Thyroid gland (tissue), 4 donors: ENCODE results near the gene CCDC39. TPM values are rescaled to one million over a fixed set of nuclear protein-coding genes. Genes with fewer than 3 reads are reported as not detected.

Source experiments
- DNase-seq, 2 donors: peaks; one replicate each; pipeline ENCODE4 v3.0.0-alpha.2; 2019
- H3K27ac ChIP-seq, 3 donors: fragments of 200-600 bp; sonication (generic); 1 replicate in 2 of 3; 2 replicates in 1 of 3; pipeline ENCODE4 v1.5.1; 2016 to 2019; ENCODE audit warnings: mild to moderate bottlenecking in 1 of 3, moderate library complexity in 1 of 3
- H3K27me3 ChIP-seq: fragments of 200-600 bp; sonication (generic); one replicate; pipeline ENCODE4 v1.5.1; 2019
- H3K36me3 ChIP-seq, 2 donors: fragments of 200-600 bp; sonication (generic); one replicate each; pipeline ENCODE4 v1.5.1; 2016 to 2019
- H3K4me1 ChIP-seq, 2 donors: fragments of 200-600 bp; sonication (generic); one replicate each; pipeline ENCODE4 v1.5.1; 2017 to 2019
- H3K4me3 ChIP-seq, 3 donors: fragments of 200-600 bp; sonication (generic); replicated peaks in 1 of 3; 1 replicate in 2 of 3; 2 replicates in 1 of 3; pipeline ENCODE4 v1.5.1; 2016; ENCODE audit warnings: mild to moderate bottlenecking in 1 of 3
- H3K9me3 ChIP-seq: fragments of 200-600 bp; sonication (generic); one replicate; pipeline ENCODE4 v1.5.1; 2017
- CTCF ChIP-seq, 6 experiments: fragments of 200-600 bp in 3 of 6; fragments of 450-650 bp in 3 of 6; sonication (generic) in 3 of 6; IDR thresholded peaks; one replicate each; pipeline ENCODE4 v1.5.1; 2016 to 2019; ENCODE audit warnings: antibody characterized with exemption in 6 of 6, mild to moderate bottlenecking in 2 of 6, inconsistent platforms in 1 of 6, moderate library complexity in 1 of 6
- POLR2A ChIP-seq, 2 donors: fragments of 450-650 bp; IDR thresholded peaks; one replicate each; pipeline ENCODE4 v1.6.1; 2017; ENCODE audit warnings: antibody characterized with exemption in 2 of 2, mild to moderate bottlenecking in 2 of 2, moderate library complexity in 1 of 2
- WGBS, 2 donors: methylation state at CpG; one replicate each; pipeline ENCODE4 v1.1.5; 2017; 5-methylcytosine and 5-hydroxymethylcytosine counted together
- intact Hi-C: fragments of 100-400 bp; cut with DNase I; formaldehyde crosslinking; loops from one replicate; pipeline ENCODE4 v1.15.1; 2023
- total RNA-seq, 4 donors: library from RNA; depleted of rRNA; stranded (reverse); fragments of >200 nt; gene quantifications; one replicate each; pipeline ENCODE4 v1.2.3, GENCODE V29; 2016

CCDC39 gene
- total RNA-seq, 4 donors from 2014 or later = 0.27 TPM; not detected in 3

DNA sequence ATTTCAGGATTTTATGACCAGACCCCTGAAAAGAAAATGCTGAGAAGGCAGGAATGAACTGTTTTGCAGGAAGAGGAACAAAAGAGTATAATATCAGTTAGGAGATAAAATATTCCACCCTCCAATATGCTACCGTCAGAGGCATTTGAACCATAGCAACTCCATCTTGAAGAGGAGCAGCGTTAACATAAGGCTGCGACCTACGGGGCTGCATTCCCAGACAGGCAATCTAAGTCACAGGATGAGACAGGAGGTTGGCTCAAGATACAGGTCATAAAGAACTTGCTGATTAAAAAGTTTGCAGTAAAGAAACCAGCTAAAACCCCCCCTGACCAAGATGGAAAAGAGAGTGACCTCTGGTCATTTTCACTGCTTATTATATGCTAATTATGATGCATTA is 22.9 kb downstream of the CCDC39 start:
- DNase-seq = no peak
- no peaks in the 10 kb centered on the region for H3K9me3 ChIP-seq
- H3K4me3 ChIP-seq = no peak overlapping the region
- H3K4me1 ChIP-seq = no peaks in the 10 kb centered on the region
- no peak overlapping the region for H3K27ac ChIP-seq
- H3K36me3 ChIP-seq = no peaks in the 10 kb centered on the region
- H3K27me3 ChIP-seq = no peaks in the 10 kb centered on the region
- TF ChIP-seq CTCF (IDR thresholded peaks at IDR 0.05) (no peak), POLR2A (IDR thresholded peaks at IDR 0.05) (no peak)
- intact Hi-C loops = no loop called here
- 59 to 73% methylated on average over 4 of the region's 4 CpGs for WGBS, 2 donors

DNA sequence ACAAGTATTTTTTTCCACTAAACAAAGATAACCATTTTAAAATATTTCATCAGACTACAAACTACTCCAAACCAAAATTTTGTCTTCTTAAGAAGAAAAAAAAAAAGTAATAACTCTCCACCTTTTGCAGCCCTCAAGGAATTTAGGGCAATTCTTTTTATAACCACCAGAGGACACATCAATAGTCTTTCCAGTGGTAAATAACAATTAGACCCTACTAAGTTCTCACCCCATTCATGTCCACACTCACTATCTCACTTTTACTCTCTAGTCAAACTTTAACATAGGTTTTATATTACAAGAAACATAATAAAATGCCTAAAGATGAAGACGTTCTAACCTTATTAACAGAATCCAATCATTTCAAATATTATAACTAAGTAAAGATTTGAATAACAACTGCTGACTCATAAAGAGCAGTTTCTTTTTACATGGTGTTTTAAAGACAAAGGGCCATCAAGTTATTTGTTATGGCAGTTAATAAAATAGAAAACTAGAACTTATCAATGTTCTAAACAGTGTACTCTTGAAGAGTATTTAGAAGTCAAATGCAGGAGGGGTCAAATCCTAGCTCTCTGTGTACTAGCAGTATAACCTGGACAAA is 33.0 kb downstream of the CCDC39 start:
- Histone ChIP-seq H3K4me3 (no peak overlapping the region), H3K9me3 (no peaks in the 10 kb centered on the region), H3K27me3 (no peaks in the 10 kb centered on the region), H3K27ac (no peak overlapping the region), H3K36me3 (no peaks in the 10 kb centered on the region), H3K4me1 (no peaks in the 10 kb centered on the region)
- WGBS, 2 donors = 41 to 45% methylated on average over 1 of the region's 1 CpG
- intact Hi-C loops = no loop called here
- TF ChIP-seq CTCF (IDR thresholded peaks at IDR 0.05) (peak in 2 of 6 experiments; percentile 8 to 9), POLR2A (IDR thresholded peaks at IDR 0.05) (no peak)
- no peak for DNase-seq

DNA sequence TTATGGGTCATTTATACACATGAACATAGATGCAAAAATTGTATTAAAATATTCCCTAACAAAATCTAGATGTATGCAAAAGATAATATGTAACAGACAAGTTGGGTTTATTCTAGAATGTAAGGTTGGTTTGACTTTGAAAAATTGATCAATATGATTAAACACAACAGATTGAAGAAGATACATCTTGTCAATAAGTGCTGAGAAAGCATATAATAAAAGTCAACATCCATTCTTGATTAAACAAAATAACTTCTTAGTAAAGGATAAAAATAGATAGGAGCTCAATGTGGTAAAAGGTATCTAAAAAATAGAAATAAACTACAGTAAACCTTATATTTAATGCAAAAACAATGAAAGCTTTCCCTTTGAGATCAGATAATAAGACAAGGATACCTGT is 38.3 kb downstream of the CCDC39 start:
- DNase-seq = no peak
- Histone ChIP-seq H3K36me3 (no peaks in the 10 kb centered on the region), H3K9me3 (no peaks in the 10 kb centered on the region), H3K4me3 (no peak overlapping the region), H3K4me1 (no peaks in the 10 kb centered on the region), H3K27ac (no peak overlapping the region), H3K27me3 (no peaks in the 10 kb centered on the region)
- intact Hi-C loops = no loop called here
- TF ChIP-seq CTCF (IDR thresholded peaks at IDR 0.05) (no peak), POLR2A (IDR thresholded peaks at IDR 0.05) (no peak)

GRCh38 chr3:180633722-180634121 is 45.6 kb downstream of the CCDC39 start:
- no peak for TF ChIP-seq CTCF (IDR thresholded peaks at IDR 0.05)
- no peaks in the 10 kb centered on the region for H3K36me3 ChIP-seq
- no peak overlapping the region for H3K4me3 ChIP-seq
- intact Hi-C loops = no loop called here
- WGBS, 2 donors = 25 to 28% methylated on average over 1 to 2 of the region's 2 CpGs
- H3K9me3 ChIP-seq = no peaks in the 10 kb centered on the region
- H3K4me1 ChIP-seq = no peaks in the 10 kb centered on the region
- H3K27ac ChIP-seq = no peak overlapping the region
- H3K27me3 ChIP-seq = no peaks in the 10 kb centered on the region
- DNase-seq = no peak

GRCh38 chr3:180631317-180631716 is 48.0 kb downstream of the CCDC39 start:
- no peak overlapping the region for H3K4me3 ChIP-seq
- H3K27me3 ChIP-seq = no peaks in the 10 kb centered on the region
- H3K27ac ChIP-seq = no peak overlapping the region
- H3K4me1 ChIP-seq = no peaks in the 10 kb centered on the region
- no peak for DNase-seq
- intact Hi-C loops = no loop called here
- no peaks in the 10 kb centered on the region for H3K9me3 ChIP-seq
- 93 to 94% methylated on average over 3 of the region's 3 CpGs for WGBS, 2 donors
- TF ChIP-seq POLR2A (IDR thresholded peaks at IDR 0.05) (no peak), CTCF (IDR thresholded peaks at IDR 0.05) (no peak)
- no peaks in the 10 kb centered on the region for H3K36me3 ChIP-seq
